Neural progenitor cell (in vitro differentiated cells): ENCODE data around the gene UNC13C. TPM values are rescaled to one million over a fixed set of nuclear protein-coding genes. Genes with fewer than 3 reads are reported as not detected.

Source experiments
- DNase-seq: peaks from one replicate; pipeline ENCODE4 v3.0.0-alpha.2; 2016; ENCODE audit warnings: low spot score
- H2AFZ ChIP-seq: fragments of 200-600 bp; sonication (generic); replicated peaks from 2 replicates; pipeline ENCODE4 v1.6.1; 2016; ENCODE audit warnings: antibody characterized with exemption
- H3F3A ChIP-seq: fragments of 200-600 bp; sonication (generic); 2 replicates; pipeline ENCODE4 v1.6.1; 2016; ENCODE audit warnings: antibody characterized with exemption, low read depth
- H3K27ac ChIP-seq: fragments of 200-600 bp; sonication (generic); 2 replicates; pipeline ENCODE4 v1.5.1; 2016; ENCODE audit warnings: mild to moderate bottlenecking
- H3K27me3 ChIP-seq: fragments of 200-600 bp; sonication (generic); 2 replicates; pipeline ENCODE4 v1.6.1; 2016; ENCODE audit warnings: mild to moderate bottlenecking, moderate library complexity
- H3K36me3 ChIP-seq: fragments of 200-600 bp; sonication (generic); 2 replicates; pipeline ENCODE4 v1.5.1; 2016
- H3K4me1 ChIP-seq: fragments of 200-600 bp; sonication (generic); 2 replicates; pipeline ENCODE4 v1.6.1; 2016; ENCODE audit warnings: mixed run types
- H3K4me2 ChIP-seq: fragments of 200-600 bp; sonication (generic); 2 replicates; pipeline ENCODE4 v1.6.1; 2016
- H3K4me3 ChIP-seq: fragments of 200-600 bp; sonication (generic); 2 replicates; pipeline ENCODE4 v1.5.1; 2016
- H3K79me2 ChIP-seq: fragments of 200-600 bp; sonication (generic); 2 replicates; pipeline ENCODE4 v1.6.1; 2016; ENCODE audit warnings: low read depth
- H3K9ac ChIP-seq: fragments of 200-600 bp; sonication (generic); 2 replicates; pipeline ENCODE4 v1.6.1; 2016
- H3K9me3 ChIP-seq: fragments of 200-600 bp; sonication (generic); 2 replicates; pipeline ENCODE4 v1.5.1; 2016; ENCODE audit warnings: low read depth
- H4K20me1 ChIP-seq: fragments of 200-600 bp; sonication (generic); 2 replicates; pipeline ENCODE4 v1.6.1; 2016; ENCODE audit warnings: low read depth
- H3K27ac Mint-ChIP-seq: 3 replicates; pipeline ENCODE4 v1.8.0; 2021; ENCODE audit warnings: mixed read lengths
- H3K27me3 Mint-ChIP-seq: 2 replicates; pipeline ENCODE4 v1.8.0; 2022; ENCODE audit warnings: low read depth, mild to moderate bottlenecking, inconsistent platforms, moderate library complexity, mixed read lengths; ENCODE audit not compliant: insufficient read depth
- H3K36me3 Mint-ChIP-seq: 3 replicates; pipeline ENCODE4 v1.8.0; 2021; ENCODE audit warnings: mixed read lengths
- H3K4me1 Mint-ChIP-seq: 3 replicates; pipeline ENCODE4 v1.8.0; 2021; ENCODE audit warnings: mixed read lengths
- H3K4me3 Mint-ChIP-seq: 3 replicates; pipeline ENCODE4 v1.8.0; 2021; ENCODE audit warnings: mild to moderate bottlenecking, moderate library complexity, mixed read lengths
- H3K9me3 Mint-ChIP-seq: 3 replicates; pipeline ENCODE4 v1.8.0; 2020; ENCODE audit warnings: mixed read lengths
- CTCF ChIP-seq: fragments of 200-600 bp; sonication (generic); IDR thresholded peaks from 2 replicates; pipeline ENCODE4 v1.5.1; 2017; ENCODE audit warnings: antibody characterized with exemption, mild to moderate bottlenecking
- EZH2 ChIP-seq: fragments of 200-600 bp; sonication (generic); IDR thresholded peaks from 2 replicates; pipeline ENCODE4 v1.6.1; 2017; ENCODE audit warnings: antibody characterized with exemption, mild to moderate bottlenecking, moderate library complexity
- EZH2phosphoT487 ChIP-seq: fragments of 200-600 bp; sonication (generic); IDR thresholded peaks from 2 replicates; pipeline ENCODE4 v1.6.1; 2017; ENCODE audit warnings: antibody characterized with exemption
- total RNA-seq: library from RNA; depleted of rRNA; stranded (reverse); fragments of >200 nt; gene quantifications from 2 replicates; pipeline ENCODE4 v1.2.3, GENCODE V29; 2015; ENCODE audit warnings: low replicate concordance

UNC13C gene
- total RNA-seq, 1 donor from 2014 or later = not detected

GRCh38 chr15:54364961-54365360, 386.7 kb downstream of the UNC13C start:
- Histone ChIP-seq H3K79me2 (no peaks in the 10 kb centered on the region), H3F3A (no peaks in the 10 kb centered on the region), H3K9ac (no peak overlapping the region), H4K20me1 (no peaks in the 10 kb centered on the region), H3K4me1 (no peaks in the 10 kb centered on the region), H3K4me2 (no peak overlapping the region), H2AFZ (no peak overlapping the region), H3K36me3 (no peaks in the 10 kb centered on the region), H3K27me3 (no peaks in the 10 kb centered on the region), H3K27ac (no peak overlapping the region), H3K9me3 (peaks cover 34% of the 10 kb centered on the region), H3K4me3 (no peak overlapping the region)
- Mint-ChIP-seq H3K9me3 (peaks cover 5% of the 10 kb centered on the region), H3K4me3 (no peak overlapping the region), H3K4me1 (peaks cover 4% of the 10 kb centered on the region), H3K36me3 (no peaks in the 10 kb centered on the region), H3K27me3 (no peaks in the 10 kb centered on the region), H3K27ac (no peak overlapping the region)
- no peak for TF ChIP-seq CTCF
- TF ChIP-seq EZH2phosphoT487 = no peak
- no peak for TF ChIP-seq EZH2
- DNase-seq = peak; percentile 4

- H3K27ac ChIP-seq = no peak overlapping the region
- DNase-seq = no peak
These were observed 395.1 kb downstream of the UNC13C start for GRCh38 chr15:54373332-54373731.

DNA sequence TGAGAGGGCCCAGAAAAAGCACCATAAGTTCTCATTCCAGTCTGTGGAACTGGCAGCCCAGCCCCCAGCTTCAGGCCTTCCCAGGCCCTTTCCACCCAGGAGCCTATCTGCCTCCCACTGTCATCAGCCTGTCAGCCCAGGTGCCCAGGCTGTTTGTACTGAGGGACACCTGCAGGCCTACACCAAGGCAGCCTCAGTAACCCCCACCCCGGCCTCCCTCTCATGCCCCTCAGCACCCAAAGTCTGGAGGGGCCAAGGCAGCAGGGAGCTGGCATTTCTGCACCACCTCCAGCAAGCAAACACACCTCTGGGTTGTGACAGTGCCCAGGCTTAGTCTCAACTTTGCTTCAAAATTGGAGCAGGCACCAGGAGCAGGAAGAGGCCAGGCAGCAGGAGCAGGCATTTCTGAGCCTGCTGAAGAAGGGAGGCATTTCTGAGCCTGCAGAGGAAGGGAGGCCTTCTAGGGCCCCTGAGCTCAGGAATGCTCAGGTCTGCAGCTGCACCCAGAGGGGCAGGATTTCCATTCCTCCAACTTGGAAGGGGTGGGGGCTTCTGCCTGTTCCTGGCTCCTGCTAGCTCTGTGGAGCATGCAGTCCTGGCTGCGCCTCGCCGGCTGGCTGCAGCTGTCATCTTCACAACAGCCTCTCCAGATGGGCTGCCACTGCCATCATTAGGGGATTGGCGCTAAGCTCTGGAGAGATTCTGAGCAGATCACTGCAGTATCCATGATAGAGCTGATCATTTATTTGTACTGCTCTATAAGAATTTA, 396.1 kb downstream of the UNC13C start:
- TF ChIP-seq EZH2phosphoT487 (no peak), EZH2 (no peak), CTCF (no peak)
- peak; percentile 3 for DNase-seq
- H3K27me3 Mint-ChIP-seq = no peaks in the 10 kb centered on the region

More at GRCh38 chr15:54373332-54373731, 395.1 kb downstream of the UNC13C start:
- Histone ChIP-seq H3K27me3 (no peaks in the 10 kb centered on the region), H3K4me1 (no peaks in the 10 kb centered on the region), H3K79me2 (no peaks in the 10 kb centered on the region), H3K36me3 (no peaks in the 10 kb centered on the region), H3K4me3 (no peak overlapping the region), H3F3A (no peaks in the 10 kb centered on the region), H3K9me3 (peaks cover 19% of the 10 kb centered on the region), H3K4me2 (no peak overlapping the region), H3K9ac (no peak overlapping the region), H4K20me1 (no peaks in the 10 kb centered on the region), H2AFZ (no peak overlapping the region)
- H3K36me3 Mint-ChIP-seq = no peaks in the 10 kb centered on the region
- no peaks in the 10 kb centered on the region for H3K4me1 Mint-ChIP-seq
- no peak overlapping the region for H3K4me3 Mint-ChIP-seq
- H3K27ac Mint-ChIP-seq = no peak overlapping the region
- no peaks in the 10 kb centered on the region for H3K27me3 Mint-ChIP-seq
- TF ChIP-seq EZH2 = no peak
- no peak for TF ChIP-seq EZH2phosphoT487
- no peak for TF ChIP-seq CTCF
- no peaks in the 10 kb centered on the region for H3K9me3 Mint-ChIP-seq

More for the DNA sequence above, 396.1 kb downstream of the UNC13C start:
- H3K27me3 ChIP-seq = no peaks in the 10 kb centered on the region
- no peak overlapping the region for H3K4me2 ChIP-seq
- no peaks in the 10 kb centered on the region for H3K36me3 Mint-ChIP-seq
- H3K4me3 ChIP-seq = no peak overlapping the region
- H3K9me3 Mint-ChIP-seq = no peaks in the 10 kb centered on the region
- H3F3A ChIP-seq = no peaks in the 10 kb centered on the region
- no peak overlapping the region for H3K4me3 Mint-ChIP-seq
- no peak overlapping the region for H2AFZ ChIP-seq
- no peak overlapping the region for H3K9ac ChIP-seq
- H4K20me1 ChIP-seq = no peaks in the 10 kb centered on the region
- peaks cover 12% of the 10 kb centered on the region for H3K9me3 ChIP-seq
- no peaks in the 10 kb centered on the region for H3K79me2 ChIP-seq
- H3K4me1 ChIP-seq = no peaks in the 10 kb centered on the region
- no peaks in the 10 kb centered on the region for H3K36me3 ChIP-seq
- no peak overlapping the region for H3K27ac Mint-ChIP-seq
- no peak overlapping the region for H3K27ac ChIP-seq
- no peaks in the 10 kb centered on the region for H3K4me1 Mint-ChIP-seq
